HepG2 (cell line): ENCODE results near the gene COMP. TPM values are rescaled to one million over a fixed set of nuclear protein-coding genes. Genes with fewer than 3 reads are reported as not detected.
A peak's percentile ranks its signal among the peaks of the same experiment; 100 is the strongest.

Experiments used
- CHD2 ChIP-seq: IDR thresholded peaks from 2 replicates; pipeline ENCODE4 v1.6.1; 2011; ENCODE audit warnings: low read depth, low read length, improper control_type of control experiment
- DBP ChIP-seq: sonication (generic); formaldehyde crosslinking; IDR thresholded peaks from 2 replicates; pipeline ENCODE4 v1.4.0; 2020; ENCODE audit warnings: missing genetic modification reagents; ENCODE audit errors: not compliant biosample characterization
- KIAA2018 ChIP-seq: sonication (generic); formaldehyde crosslinking; IDR thresholded peaks from 2 replicates; pipeline ENCODE4 v1.5.0; 2020; ENCODE audit warnings: mild to moderate bottlenecking, missing genetic modification reagents, borderline replicate concordance
- KMT2B ChIP-seq: IDR thresholded peaks from 2 replicates; pipeline ENCODE4 v1.6.1; 2016; ENCODE audit warnings: missing genetic modification reagents, missing compliant biosample characterization
- NFYB ChIP-seq: sonication (generic); formaldehyde crosslinking; IDR thresholded peaks from 2 replicates; pipeline ENCODE4 v1.4.0; 2020; ENCODE audit warnings: missing genetic modification reagents
- PAF1 ChIP-seq: IDR thresholded peaks from 2 replicates; pipeline ENCODE4 v1.6.1; 2016; ENCODE audit warnings: missing genetic modification reagents, missing compliant biosample characterization
- RBFOX2 ChIP-seq: fragments of 200-400 bp; formaldehyde crosslinking; IDR thresholded peaks from 2 replicates; pipeline ENCODE4 v1.6.1; 2017; ENCODE audit warnings: low read depth, mild to moderate bottlenecking, low read length
- RXRA ChIP-seq: sonication (generic); formaldehyde crosslinking; IDR thresholded peaks from 2 replicates; pipeline ENCODE4 v1.5.1; 2020; ENCODE audit warnings: missing genetic modification reagents
- SOX13 ChIP-seq, 3 experiments: fragments of 450-650 bp in 1 of 3; sonication (generic) in 1 of 3; formaldehyde crosslinking in 1 of 3; IDR thresholded peaks in 2 of 3; conservative IDR thresholded peaks in 1 of 3; 2 replicates each; pipeline versions ENCODE4 v1.5.0 to v1.6.1; 2016 to 2020; ENCODE audit warnings: antibody characterized with exemption in 1 of 3, mild to moderate bottlenecking in 1 of 3, missing compliant biosample characterization in 1 of 3, missing genetic modification reagents in 1 of 3, moderate library complexity in 1 of 3
- TCF7L2 ChIP-seq: IDR thresholded peaks from 2 replicates; pipeline ENCODE4 v1.6.1; 2011; ENCODE audit warnings: mild to moderate bottlenecking, low read depth, low read length, moderate library complexity
- TEAD3 ChIP-seq: optimal IDR thresholded peaks from 2 replicates; pipeline ENCODE3; 2016; ENCODE audit warnings: borderline replicate concordance
- ZNF20 ChIP-seq: sonication (generic); formaldehyde crosslinking; IDR thresholded peaks from 2 replicates; pipeline ENCODE4 v1.4.0; 2020; ENCODE audit warnings: mild to moderate bottlenecking, moderate library complexity, missing genetic modification reagents
- ZNF230 ChIP-seq: sonication (generic); formaldehyde crosslinking; IDR thresholded peaks from 2 replicates; pipeline ENCODE4 v1.4.0; 2020; ENCODE audit warnings: mild to moderate bottlenecking, missing genetic modification reagents
- ZNF414 ChIP-seq: sonication (generic); formaldehyde crosslinking; IDR thresholded peaks from 2 replicates; pipeline ENCODE4 v1.5.0; 2020; ENCODE audit warnings: missing genetic modification reagents
- ZNF556 ChIP-seq: sonication (generic); formaldehyde crosslinking; IDR thresholded peaks from 2 replicates; pipeline ENCODE4 v1.4.0; 2020; ENCODE audit warnings: mild to moderate bottlenecking, missing genetic modification reagents, borderline replicate concordance
- ZNF841 ChIP-seq: sonication (generic); formaldehyde crosslinking; IDR thresholded peaks from 2 replicates; pipeline ENCODE4 v1.8.1; 2023; ENCODE audit warnings: missing genetic modification reagents, borderline replicate concordance
- ZUFSP ChIP-seq: sonication (generic); formaldehyde crosslinking; IDR thresholded peaks from 2 replicates; pipeline ENCODE4 v1.9.0; 2021; ENCODE audit warnings: missing genetic modification reagents, mild to moderate bottlenecking, borderline replicate concordance
- polyA plus RNA-seq, 8 experiments: library from polyadenylated mRNA; depleted of rRNA in 3 of 8; stranded (reverse) in 7 of 8; unstranded in 1 of 8; fragments of >200 nt; fragmentation: Illumina TruSeq in 4 of 8; extraction: Trizol in 4 of 8; gene quantifications; 2 replicates each; pipeline versions ENCODE4 v1.2.1 to v1.2.3, GENCODE V29; 2011 to 2016; ENCODE audit warnings: low read depth in 4 of 8, missing spikeins in 1 of 8, mixed read lengths in 1 of 8; ENCODE audit not compliant: insufficient read depth in 1 of 8
- total RNA-seq, 5 experiments: library from RNA; depleted of rRNA; stranded (reverse); fragments of >200 nt; fragmentation: Illumina TruSeq; extraction: Trizol; gene quantifications; 2 replicates each; pipeline ENCODE4 v1.2.3, GENCODE V29; 2016; ENCODE audit warnings: low read depth in 1 of 5

COMP gene
- total and polyA plus RNA-seq, 2 of the 13 experiments (the other 11 are each of a cell fraction or from before 2014, with no cell fraction given): 0.04 to 0.13 TPM

GRCh38 chr19:18798384-18799352 is 7.6 kb upstream of the COMP start (continued):
- no peak for TF ChIP-seq TEAD3
- no peak for TF ChIP-seq ZUFSP
- no peak for TF ChIP-seq NFYB (CRISPR knock-in tag)
- peak; percentile 76; the same call in 1 of the 2 replicates for TF ChIP-seq RXRA (CRISPR knock-in tag)
- no peak for TF ChIP-seq ZNF230 (CRISPR knock-in tag)
- TF ChIP-seq SOX13 (IDR thresholded peaks at IDR 0.05): no peak
- TF ChIP-seq SOX13 (CRISPR knock-in tag; conservative IDR thresholded peaks at IDR 0.05 in 1 of 2, IDR thresholded peaks at IDR 0.05 in 1 of 2): peak in 1 of 2 experiments; percentile 56; a peak in 1 of 4 replicates
- TF ChIP-seq RBFOX2: no peak
- no peak for TF ChIP-seq TCF7L2
- TF ChIP-seq CHD2: no peak
- 0 out of 2 replicates have a peak, but pooled peaks have one; percentile 57 for TF ChIP-seq ZNF414 (CRISPR knock-in tag)
- TF ChIP-seq ZNF20 (CRISPR knock-in tag): no peak
- no peak for TF ChIP-seq ZNF556
- no peak for TF ChIP-seq PAF1 (CRISPR knock-in tag)
- TF ChIP-seq KIAA2018 (CRISPR knock-in tag): no peak
- TF ChIP-seq ZNF841 (CRISPR knock-in tag): no peak
- TF ChIP-seq KMT2B (CRISPR knock-in tag): no peak
- TF ChIP-seq DBP: no peak
